ENCODE data around the gene OAT.
"Not testable (repeated sequence)": the region's sequence is repeated elsewhere in the genome, so short reads cannot be mapped to it uniquely, and the experiment has no call there.

The OAT gene

DNA sequence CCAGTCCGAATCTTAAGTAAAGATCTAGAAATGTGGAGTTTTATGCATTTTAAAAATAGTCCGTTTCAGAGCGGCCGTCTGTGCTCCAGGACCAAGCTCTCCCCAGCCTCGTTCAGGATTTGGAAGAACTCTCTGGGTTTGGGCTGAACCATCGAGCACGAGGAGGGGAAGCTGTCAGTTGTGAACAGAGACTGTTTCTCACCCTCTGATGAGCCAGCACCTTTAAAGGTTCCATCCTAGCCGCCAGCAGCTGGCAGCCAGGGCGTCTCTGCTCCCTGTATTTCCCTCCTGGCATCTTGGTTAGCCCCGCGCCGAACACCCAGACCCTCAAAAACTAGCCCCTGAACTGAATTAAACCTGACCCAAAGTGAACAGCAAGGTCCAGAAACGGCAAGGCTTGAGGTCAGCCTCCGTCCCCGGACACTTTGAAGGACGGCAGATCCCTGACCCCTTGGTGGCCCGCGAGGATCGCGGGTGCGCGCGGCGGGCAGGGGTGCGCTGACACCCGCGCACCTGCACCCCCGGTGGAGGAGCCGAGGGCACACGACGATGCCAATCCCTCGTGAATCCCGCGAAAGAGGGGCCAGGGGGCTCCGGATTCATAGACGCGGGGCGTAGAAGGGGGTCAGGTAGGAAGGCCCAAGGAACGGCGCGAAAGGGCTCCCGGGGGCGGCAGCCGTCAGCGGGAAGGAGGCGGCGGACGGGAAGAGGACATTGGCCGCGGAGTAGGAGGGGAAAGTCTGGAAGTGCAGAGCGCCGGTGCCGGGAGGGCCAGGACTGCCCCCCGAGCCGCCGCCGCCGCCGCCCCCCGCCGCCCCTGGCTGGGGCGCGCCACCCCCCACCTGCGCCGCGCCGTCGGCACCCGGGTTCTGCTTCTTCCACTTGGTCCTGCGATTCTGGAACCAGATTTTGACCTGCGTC, 28.4 kb upstream of the OAT start:
- no peak for DNase-seq

DNA sequence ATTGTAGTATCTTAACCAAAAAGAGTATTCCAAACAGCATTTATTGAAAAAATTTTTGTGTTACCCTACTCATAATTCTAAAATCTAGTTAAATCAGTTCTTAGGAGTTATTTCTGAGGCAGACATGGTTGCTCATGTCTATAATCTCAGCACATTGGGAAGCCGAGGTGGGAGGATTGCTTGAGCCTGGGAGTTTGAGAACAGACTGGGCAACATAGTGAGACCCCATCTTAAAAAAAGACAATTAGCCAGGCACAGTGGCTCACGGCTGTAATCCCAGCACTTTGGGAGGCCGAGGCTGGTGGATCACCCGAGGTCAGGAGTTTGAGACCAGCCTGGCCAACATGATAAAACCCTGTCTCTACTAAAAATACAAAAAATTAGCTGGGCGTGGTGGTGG, 23.0 kb upstream of the OAT start:
- not testable (repeated sequence) for DNase-seq

DNA sequence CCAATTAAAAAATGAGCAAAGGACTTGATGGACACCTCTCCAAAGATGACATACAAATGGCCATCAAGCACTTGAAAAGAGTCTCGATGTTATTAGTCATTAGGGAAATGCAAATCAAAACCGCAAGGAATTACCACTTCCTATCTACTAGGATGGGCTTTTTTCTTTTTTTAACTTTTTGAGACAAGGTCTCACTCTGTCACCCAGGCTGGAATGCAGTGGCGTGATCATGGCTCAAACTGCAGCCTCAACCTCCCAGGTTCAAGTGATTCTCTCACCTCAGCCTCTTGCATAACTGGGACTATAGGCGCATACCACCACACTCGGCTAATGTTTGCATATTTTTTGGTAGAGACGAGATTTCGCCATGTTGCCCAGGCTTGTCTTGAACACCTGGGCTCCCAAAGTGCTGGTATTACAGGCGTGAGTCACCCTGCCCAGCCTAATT, 17.5 kb upstream of the OAT start:
- DNase-seq, result no peak

DNA sequence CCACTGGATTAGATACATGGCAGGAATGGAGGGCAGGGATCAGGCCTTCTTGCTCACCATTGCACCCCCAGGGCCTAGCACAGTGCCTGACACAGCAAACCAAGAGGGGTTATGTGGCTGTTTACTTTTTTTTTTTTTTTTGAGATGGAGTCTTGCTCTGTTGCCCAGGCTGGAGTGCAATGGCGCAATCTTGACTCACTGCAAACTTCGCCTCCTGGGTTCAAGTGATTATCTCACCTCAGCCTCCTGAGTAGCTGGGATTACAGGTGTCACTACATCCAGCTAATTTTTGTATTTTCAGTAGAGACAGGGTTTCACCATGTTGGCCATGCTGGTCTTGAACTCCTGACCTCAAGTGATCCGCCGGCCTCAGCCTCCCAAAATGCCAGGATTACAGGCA, 17.0 kb upstream of the OAT start:
- not testable (repeated sequence) for DNase-seq

DNA sequence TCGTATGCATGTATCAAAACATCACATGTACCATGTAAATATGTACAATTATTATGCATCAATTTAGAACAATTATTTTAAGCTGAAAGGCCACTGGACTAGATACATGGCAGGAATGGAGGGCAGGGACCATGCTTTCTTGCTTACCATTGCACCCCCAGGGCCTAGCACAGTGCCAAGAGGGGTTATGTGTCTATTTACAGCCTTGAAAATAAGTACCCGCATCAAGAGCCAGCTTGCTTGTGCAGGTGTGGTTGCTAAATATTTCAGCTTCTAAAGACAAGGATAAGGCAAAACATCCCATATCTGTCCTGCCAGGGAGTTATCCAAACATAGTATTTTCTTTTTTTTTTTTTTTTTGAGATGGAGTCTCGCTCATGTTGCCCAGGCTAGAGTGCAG, 14.7 kb upstream of the OAT start:
- no peak for DNase-seq

DNA sequence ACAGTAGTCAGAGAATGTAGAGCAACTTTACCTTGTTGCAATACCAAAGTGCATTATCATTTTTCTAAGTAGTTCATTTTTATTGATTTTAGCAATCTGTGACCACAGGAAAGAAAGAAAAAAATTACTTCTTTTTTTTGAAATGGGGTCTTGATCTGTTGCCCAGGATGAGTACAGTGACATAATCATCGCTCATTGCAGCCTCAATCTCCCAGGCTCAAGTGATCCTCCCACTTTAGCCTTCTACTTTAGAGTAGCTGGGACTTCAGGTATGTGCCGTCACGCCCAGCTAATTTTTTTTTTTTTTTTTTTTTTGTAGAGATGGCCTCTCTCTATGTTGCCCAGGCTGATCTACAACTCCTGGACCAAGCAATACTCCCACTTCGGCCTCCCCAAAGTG, 11.4 kb upstream of the OAT start:
- DNase-seq, result no peak

DNA sequence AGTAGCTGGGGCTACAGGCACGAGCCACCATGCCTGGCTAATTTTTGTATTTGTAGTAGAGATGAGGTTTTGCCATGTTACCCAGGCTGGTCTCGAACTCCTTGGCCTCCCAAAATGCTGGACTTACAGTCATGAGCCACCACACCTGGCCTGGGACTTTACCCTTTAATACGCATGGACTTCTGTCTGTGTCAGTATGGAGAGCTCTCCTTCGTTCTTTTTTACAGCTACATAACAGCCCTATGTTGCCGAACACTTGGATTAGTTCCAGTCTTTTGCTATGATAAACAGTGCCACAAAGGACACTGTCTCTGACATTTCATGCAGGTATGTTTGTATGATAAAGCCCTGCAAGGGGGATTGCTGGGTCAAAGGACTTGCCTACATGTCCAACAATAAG, 10.9 kb upstream of the OAT start:
- DNase-seq, result no peak

DNA sequence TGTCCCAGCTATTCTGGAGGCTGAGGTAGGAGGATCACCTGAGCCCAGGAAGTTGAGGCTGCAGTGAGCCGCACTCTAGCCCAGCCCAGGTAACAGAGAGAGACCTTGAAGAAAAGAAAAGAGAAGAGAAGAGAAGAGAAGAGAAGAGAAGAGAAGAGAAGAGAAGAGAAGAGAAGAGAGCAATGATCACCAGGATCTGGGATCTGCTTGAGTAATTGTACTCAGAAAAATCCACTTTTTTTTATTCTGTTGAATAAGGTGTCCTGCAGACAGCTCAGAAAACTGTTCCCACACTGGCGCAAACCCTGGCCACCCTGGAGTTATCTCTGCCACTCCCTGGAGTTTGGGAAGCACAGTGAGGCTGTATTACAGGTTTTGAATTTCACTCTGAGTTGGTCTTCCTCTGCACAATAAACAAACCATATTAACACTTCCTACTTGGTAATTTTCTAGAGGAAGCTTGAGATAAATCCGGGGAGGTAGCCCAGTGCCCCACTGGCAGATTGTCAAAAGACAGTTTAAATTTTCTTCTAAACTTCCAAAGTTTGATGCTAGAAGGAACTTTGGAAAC, 9.6 kb upstream of the OAT start:
- no peak for DNase-seq

DNA sequence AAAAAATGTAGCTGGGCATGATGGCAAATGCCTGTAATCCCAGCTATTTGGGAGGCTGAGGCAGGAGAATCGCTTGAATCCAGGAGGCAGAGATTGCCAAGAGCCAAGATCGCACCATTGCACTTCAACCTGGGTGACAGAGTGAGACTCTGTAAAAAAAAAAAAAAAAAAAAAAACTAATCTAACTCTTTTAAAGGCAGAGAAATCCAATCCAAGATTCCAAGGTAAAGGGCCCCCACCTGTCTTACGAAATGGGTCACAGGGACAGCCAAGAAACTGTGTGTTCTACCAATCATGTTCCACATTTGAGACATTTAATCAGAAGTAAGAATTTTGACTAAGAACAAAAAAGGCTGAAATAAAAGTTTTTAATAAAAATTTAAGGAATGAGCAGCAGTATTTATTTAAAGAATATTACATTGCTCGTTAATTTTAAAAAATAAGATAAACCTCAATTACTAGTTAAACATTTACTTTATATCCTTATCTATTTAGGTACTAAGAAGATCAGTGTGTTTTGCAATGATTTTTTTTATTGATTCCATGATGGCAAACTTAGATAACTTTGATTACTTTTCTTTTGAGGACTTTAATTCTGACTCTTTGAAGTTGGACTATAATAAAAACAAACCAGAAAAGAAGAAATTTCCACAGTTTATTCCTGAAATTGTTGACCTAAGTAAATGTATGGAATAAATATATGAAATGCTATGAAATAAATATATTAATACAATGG, 6.7 kb upstream of the OAT start:
- DNase-seq, result no peak

DNA sequence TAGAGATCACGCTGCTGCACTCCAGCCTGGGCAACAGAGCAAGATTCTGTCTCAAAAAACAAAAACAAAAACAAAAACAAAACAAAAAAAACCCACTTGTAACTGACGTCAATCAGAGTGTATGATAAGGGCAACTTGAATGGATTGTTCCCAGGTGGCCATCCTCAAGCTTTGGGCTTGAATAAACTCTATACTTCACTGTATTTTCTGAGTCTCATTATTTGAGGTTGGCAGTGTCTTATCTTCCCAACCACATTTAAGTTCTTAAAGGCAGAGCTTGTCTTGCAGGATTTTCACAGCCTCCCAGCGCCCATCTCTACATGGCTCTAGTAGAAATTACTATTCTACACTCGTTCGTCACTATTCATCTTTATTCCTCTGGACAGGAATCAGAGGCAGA, 5.1 kb upstream of the OAT start:
- DNase-seq, result no peak

DNA sequence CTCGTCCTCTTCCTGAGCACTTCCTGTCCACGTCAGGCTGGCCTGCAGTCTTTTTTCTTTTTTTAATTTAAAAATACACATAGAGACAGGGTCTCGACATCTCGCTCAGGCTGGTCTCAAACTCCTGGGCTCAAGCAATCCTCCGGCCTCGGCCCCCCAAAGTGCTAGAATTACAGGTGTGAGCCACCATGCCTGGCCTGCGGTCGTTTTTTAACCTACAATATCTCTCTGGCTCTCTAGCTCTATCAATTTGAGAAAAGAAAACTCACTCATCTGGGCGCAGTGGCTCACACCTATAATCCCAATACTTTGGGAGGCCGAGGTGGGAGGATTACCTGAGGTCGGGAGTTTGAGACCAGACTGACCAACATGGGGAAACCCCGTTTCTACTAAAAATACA, 4.0 kb upstream of the OAT start:
- DNase-seq, result no peak

DNA sequence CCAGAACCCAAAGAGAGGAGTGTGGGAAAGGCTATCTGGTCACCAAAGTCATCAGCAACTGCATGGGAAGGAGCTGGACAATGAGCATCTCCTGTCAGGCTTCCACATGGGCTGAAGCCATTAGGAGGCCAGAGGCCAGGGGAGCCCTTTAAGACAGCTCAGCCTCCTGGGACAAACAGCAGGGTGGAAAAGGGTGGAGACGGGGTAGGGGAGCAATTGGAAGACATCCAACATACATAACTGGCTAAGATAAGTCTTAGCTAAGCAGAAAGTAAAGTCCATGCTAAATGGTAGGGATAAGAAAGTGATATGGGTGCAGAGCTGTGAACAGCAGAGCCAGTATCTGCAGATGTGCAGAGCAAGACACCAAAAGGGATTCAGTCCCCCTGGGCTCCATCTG, 1.5 kb upstream of the OAT start:
- no peak for DNase-seq

DNA sequence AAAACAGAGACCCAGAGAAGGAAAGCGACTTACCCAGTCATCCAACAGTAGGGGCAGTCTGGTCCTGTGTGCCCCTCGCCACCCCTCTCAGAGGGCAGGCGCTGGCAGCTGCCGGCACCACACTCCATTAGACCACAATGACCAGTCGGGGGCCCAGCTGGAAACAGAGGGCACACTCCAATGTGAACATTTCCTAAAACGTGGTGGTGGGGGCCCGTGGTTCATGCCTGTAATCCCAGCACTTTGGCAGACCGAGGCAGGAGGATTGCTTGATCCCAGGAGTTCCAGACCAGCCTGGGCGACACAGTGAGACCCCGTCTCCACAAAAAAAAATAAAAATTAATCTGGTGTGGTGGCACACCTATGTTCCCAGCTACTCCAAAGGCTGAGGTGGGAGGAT, 912 bp upstream of the OAT start:
- DNase-seq, result no peak

DNA sequence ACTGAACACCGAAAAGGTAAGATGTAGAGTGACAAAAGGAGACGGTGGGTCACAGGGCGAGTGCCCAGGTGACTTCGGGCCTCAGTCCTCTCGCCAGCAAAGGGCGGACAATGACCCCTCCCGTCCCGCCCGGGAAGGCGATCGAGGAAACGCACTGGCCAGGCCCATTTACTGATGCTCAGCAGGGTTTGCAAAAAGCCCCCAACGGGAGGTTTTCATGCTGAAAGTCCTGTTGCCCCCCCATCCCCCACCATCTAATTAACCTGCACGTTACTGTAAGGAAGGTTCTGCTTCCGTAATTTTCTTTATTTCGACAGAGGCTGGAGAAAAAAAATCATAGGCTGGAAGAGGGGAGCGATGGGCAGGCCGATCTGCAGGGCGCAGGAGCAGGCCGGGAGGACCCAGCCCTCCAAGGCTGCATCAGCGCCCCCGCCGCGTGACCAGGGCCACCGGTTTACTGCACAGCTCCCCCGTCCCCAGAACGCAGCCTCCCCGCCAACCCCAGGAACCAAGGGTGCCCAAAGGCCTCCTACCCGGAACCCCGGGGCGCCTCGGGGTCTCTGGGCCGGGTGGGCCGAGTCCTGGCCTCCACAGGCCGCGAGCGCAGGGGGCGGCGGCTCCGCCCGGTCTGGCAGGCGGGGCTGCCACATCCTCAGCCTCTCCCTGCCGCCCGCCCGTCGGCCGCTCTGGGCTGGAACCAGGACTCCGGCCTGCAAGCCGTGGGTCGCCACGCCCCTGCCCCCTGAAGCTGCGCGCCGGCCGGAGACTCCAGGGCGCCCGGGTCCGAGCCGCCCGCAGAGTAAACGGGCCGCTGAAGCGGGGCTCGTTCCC, 613 bp downstream of the OAT start:
- DNase-seq, result peak; percentile 13

DNA sequence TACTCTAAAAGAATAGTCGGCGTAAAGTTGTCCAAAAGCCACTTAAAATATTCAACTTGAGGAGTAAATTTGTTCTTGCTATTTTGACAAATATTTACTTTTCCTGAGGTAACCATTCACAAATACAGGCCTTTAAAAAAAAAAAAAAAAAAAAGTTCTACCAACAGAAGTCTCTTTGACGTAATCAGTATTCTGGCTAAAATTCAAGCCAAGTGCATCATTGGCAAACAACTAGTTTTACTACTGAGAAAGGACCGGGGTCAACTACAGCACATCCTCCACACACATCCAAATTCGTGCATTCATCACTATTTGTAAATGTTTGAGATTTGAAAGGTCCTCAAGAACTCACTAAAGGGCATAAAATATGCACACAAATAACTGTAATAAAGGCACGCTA, 2.0 kb downstream of the OAT start:
- DNase-seq, result no peak

DNA sequence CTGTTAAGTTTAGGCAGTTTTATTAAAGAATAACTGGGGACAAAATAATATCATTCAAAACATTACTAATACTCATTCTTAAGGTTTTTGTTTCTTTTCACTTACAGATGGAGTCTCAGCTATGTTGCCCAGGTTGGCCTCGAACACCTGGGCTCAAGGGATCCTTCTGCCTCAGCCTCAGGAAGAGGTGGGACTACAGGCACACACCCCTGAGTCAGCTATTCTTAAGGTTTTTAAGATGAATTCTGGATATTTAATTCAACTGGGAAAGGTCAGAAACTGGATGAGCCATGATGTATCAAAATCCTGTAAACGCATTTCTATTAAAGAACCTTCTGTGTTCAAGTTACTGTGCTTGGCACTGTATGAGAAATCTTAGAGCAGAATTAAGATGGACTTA, 3.5 kb downstream of the OAT start:
- no peak for DNase-seq

DNA sequence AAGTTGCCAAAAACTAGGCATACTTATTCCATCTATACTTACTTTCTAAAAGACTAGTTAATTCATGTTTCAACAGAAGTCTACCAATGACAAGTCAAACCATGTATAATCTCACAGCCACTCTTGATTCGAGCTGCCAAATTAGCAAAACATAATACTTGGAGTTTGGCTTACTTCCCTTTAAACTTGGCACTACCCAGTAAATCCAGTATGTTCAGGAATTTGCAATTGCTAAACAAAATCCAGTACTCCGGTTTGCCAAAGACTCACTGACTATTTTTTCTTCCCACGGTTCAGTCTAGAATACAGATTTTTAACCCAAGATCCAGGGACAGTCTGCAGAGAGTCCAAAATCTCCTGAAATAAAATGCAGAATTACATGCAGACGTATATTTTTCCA, 4.6 kb downstream of the OAT start:
- DNase-seq, result no peak

DNA sequence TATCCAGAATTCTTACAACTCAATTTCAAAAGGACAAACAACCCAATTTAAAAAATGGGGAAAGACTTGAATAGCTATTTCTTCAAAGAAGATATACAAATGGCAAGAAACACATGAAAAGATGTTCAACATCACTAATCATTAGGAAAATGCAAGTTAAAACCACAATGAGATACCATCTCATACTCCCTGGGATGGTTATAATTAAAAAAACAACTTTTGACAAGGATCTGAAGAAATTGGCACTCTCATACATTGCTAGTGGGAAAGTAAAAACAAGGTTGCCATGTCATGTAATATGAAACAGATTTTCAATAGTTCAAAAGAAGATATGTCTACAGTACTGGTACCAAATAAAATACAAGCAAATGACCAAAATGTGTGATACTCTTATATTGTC, 9.0 kb downstream of the OAT start:
- no peak for DNase-seq

DNA sequence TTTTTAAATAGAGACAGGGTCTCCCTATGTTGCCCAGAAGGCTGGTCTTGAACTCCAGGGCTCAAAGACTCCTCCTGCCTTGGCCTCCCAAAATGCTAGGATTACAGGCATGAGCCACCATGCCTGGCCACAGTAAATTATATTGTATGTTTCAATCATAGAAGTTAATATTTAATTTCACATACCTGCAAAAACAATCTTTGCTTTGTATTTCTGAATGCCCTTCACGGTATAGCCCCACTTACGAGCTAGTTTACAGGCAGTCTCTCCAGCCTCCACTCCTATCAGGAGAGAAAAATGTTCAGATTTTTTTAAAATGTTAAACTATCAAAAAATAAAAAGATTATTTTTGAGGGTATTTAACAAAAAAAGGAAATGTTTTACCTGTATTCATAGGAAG, 10.4 kb downstream of the OAT start:
- DNase-seq, result no peak

DNA sequence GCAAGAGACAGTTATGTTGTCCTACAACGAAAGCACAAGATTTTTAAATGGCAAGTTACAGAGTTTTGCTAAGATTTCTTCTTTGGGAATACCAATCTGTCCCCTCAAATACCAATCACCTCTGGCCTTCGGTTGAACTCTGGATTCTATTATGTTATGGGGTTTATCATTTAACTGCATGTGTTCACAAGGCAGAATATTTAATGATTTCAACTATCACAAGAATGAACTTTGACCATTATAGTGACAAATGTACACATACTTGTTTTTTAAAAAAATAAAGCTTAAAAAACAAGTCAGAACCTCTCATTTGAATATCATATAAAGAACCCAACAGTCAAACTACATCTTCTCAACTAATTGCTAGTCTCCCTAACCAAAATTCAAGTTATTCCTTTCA, 11.3 kb downstream of the OAT start:
- no peak for DNase-seq

DNA sequence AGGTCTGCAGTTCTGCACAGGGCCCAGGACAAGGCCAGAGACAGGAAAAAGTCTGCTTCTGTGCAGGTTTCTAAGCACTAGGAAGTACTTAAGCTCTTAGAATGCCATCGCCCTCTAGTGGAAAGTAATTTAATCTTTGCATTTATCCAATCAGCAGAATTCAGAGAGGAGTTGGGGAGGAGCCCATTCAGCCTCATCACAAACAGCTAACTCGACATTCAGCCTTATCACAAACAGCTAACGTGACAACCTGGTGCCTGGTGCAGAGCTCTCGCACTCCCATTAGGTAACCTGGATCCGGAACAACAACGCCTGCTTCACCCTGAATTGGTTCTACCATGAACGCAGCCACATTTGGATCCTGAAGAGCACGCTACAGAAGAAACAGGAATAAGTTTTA, 15.2 kb downstream of the OAT start:
- DNase-seq, result no peak

DNA sequence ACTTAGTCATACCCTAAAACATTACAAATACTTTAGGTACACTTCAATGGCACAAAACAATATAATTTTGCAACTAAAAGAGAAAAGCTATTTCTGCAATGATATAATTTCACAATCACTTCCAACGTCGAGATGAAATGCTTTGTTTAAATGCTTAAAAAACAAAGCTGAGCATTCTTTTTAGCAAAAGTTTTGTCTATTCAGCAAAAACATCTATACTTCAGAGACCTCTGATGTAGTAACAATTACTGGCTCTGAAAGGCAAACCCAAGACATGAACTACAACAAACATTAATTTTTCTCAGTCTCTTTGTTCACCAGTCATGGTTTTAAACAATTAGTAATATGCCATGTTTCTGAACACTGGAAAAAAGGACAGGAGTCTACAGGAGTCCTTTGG, 16.4 kb downstream of the OAT start:
- no peak for DNase-seq

DNA sequence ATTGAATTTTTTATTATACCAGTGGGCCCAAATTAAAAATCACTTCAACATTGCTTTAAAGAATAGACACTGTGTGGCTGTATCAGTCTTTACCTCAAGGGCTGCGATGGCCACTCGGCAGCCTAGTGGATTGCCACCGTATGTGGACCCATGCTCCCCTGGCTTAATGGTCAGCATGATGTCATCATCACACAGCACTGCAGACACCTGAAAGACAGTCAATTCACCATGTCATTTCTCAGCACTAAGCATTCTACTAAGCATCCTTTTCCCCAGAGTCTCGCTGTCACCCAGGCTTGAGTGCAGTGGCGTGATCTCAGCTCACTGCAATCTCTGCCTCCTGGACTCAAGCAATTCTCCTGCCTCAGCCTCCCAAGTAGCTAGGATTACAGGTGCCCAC, 17.1 kb downstream of the OAT start:
- DNase-seq, result no peak
